Upper lobe of left lung (tissue), 4 donors: Measurements from ENCODE around the gene EMC8.
A peak's percentile ranks its signal among the peaks of the same experiment; 100 is the strongest.

ENCODE experiments used
- EP300 ChIP-seq, 4 donors: sonication (generic); formaldehyde crosslinking; IDR thresholded peaks; one replicate each; pipeline ENCODE4 v1.5.1; 2017; ENCODE audit warnings: antibody characterized with exemption in 4 of 4, control low read depth in 2 of 4
- POLR2A ChIP-seq, 4 donors: fragments of 450-650 bp; IDR thresholded peaks; one replicate each; pipeline ENCODE4 v1.5.1; 2016 to 2017; ENCODE audit warnings: antibody characterized with exemption in 4 of 4, mild to moderate bottlenecking in 2 of 4
- TF ChIP-seq, protein P1 (sequence below), 6 experiments: fragments of 450-650 bp in 4 of 6; fragments of 200-600 bp in 2 of 6; sonication (generic) in 2 of 6; IDR thresholded peaks; one replicate each; pipeline ENCODE4 v1.5.1; 2016 to 2019; ENCODE audit warnings: antibody characterized with exemption in 6 of 6

DNA sequence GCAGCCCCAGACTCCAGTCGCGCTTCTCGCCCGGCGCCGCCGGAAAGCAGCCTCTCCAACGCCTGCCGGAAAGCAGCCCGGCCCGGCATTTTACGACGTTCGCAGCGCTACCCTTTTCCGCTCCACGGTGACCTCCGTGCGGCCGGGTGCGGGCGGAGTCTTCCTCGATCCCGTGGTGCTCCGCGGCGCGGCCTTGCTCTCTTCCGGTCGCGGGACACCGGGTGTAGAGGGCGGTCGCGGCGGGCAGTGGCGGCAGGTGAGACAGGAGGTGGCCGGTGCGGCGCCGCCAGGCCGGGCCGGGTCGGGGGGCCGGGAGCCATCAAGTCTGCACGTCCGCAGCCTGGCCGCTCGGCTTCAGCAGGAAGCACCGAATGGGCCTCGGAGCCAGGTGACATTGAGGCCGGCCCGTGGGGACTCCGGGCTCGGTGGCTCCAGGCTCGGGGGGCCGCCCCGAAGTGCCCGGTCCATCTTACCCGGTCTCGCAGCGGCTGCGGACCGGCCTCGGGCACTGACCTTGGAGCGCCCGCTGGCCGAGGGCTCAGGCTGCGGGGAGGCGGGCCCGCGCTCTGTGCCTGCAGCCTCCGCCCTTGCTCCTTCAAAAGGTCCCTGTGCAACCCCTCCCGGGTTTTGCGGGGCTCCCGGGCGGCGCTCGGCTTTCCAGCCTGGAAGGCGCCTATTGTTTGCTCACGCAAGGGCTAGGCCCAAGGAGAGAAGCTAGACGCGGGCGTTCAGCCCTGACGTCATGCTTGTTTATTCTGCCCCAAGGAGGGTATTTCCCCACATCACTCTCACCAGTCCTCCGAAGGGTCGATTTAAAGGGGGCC, at the start of gene EMC8, which contains the start of gene COX4I1:
- TF ChIP-seq, protein P1, sequence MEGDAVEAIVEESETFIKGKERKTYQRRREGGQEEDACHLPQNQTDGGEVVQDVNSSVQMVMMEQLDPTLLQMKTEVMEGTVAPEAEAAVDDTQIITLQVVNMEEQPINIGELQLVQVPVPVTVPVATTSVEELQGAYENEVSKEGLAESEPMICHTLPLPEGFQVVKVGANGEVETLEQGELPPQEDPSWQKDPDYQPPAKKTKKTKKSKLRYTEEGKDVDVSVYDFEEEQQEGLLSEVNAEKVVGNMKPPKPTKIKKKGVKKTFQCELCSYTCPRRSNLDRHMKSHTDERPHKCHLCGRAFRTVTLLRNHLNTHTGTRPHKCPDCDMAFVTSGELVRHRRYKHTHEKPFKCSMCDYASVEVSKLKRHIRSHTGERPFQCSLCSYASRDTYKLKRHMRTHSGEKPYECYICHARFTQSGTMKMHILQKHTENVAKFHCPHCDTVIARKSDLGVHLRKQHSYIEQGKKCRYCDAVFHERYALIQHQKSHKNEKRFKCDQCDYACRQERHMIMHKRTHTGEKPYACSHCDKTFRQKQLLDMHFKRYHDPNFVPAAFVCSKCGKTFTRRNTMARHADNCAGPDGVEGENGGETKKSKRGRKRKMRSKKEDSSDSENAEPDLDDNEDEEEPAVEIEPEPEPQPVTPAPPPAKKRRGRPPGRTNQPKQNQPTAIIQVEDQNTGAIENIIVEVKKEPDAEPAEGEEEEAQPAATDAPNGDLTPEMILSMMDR (IDR thresholded peaks at IDR 0.05) = peak in 1 of 6 experiments; percentile 33
- TF ChIP-seq POLR2A (IDR thresholded peaks at IDR 0.05) (peak in 3 of 4 donors; percentile 75 to 93 (median 91)), EP300 (IDR thresholded peaks at IDR 0.05) (peak in 1 of 4 donors; percentile 77)
